HG03521 (cell line): ENCODE results near the gene TSC22D1.

Experiments
- ATAC-seq: cut with Tn5 transposase; IDR thresholded peaks from one replicate; pipeline ENCODE4 v1.9.1; 2021; ENCODE audit warnings: mild to moderate bottlenecking, moderate library complexity; ENCODE audit not compliant: unreplicated experiment

Gene TSC22D1

GRCh38 chr13:44434766-44435141, 141.4 kb downstream of the TSC22D1 start:
- ATAC-seq, result no peak

- no peak for ATAC-seq
Observed at GRCh38 chr13:44433863-44434765, 142.0 kb downstream of the TSC22D1 start.

GRCh38 chr13:44432650-44433049, 143.5 kb downstream of the TSC22D1 start:
- ATAC-seq, result no peak

- ATAC-seq, result no peak
Observed at GRCh38 chr13:44431150-44431549, 145.0 kb downstream of the TSC22D1 start.

- ATAC-seq, result no peak
Observed at GRCh38 chr13:44429311-44429710, 146.8 kb downstream of the TSC22D1 start.

- ATAC-seq, result no peak
Observed at GRCh38 chr13:44426461-44426860, 149.7 kb downstream of the TSC22D1 start.

GRCh38 chr13:44425815-44426078, 150.4 kb downstream of the TSC22D1 start:
- ATAC-seq, result no peak

- ATAC-seq, result no peak
Observed at GRCh38 chr13:44425041-44425814, 150.9 kb downstream of the TSC22D1 start.

GRCh38 chr13:44423824-44424223, 152.3 kb downstream of the TSC22D1 start:
- ATAC-seq, result no peak

GRCh38 chr13:44422755-44423643, 153.1 kb downstream of the TSC22D1 start:
- ATAC-seq, result no peak

GRCh38 chr13:44421853-44422525, 154.1 kb downstream of the TSC22D1 start:
- ATAC-seq, result no peak

GRCh38 chr13:44420376-44421220, 155.5 kb downstream of the TSC22D1 start:
- ATAC-seq, result no peak

GRCh38 chr13:44417876-44418275, 158.3 kb downstream of the TSC22D1 start:
- no peak for ATAC-seq

- ATAC-seq, result no peak
Observed at GRCh38 chr13:44417446-44417845, 158.7 kb downstream of the TSC22D1 start.

- no peak for ATAC-seq
Observed at GRCh38 chr13:44416744-44417143, 159.4 kb downstream of the TSC22D1 start.

GRCh38 chr13:44416301-44416700, 159.8 kb downstream of the TSC22D1 start:
- ATAC-seq, result no peak

- ATAC-seq, result no peak
Observed at GRCh38 chr13:44415815-44416214, 160.3 kb downstream of the TSC22D1 start.

GRCh38 chr13:44414716-44415115, 161.4 kb downstream of the TSC22D1 start:
- no peak for ATAC-seq

- no peak for ATAC-seq
Observed at GRCh38 chr13:44413095-44413494, 163.0 kb downstream of the TSC22D1 start.
